ENCODE measurements around the gene TRIM67.

Gene TRIM67

DNA sequence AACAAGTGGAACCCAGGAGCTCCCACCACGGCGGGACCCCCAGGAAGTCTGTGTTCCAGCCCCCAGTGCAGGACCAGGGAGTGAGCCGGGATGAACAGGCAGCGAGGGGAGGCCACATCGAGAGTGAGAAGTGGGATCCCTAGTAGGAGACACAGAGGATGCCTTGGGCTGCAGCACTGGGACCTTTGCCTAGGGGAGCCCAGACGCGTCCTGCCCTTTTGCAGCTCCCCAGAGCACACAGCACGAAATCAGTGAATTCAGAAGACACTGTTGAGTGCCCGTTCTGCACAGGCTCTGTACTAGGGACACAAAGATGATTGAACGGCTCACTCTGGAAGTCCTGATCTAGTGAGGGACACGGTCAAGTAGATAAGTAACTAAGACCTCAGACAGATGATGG lies 23.5 kb downstream of the TRIM67 start:
- DNase-seq = no peak

DNA sequence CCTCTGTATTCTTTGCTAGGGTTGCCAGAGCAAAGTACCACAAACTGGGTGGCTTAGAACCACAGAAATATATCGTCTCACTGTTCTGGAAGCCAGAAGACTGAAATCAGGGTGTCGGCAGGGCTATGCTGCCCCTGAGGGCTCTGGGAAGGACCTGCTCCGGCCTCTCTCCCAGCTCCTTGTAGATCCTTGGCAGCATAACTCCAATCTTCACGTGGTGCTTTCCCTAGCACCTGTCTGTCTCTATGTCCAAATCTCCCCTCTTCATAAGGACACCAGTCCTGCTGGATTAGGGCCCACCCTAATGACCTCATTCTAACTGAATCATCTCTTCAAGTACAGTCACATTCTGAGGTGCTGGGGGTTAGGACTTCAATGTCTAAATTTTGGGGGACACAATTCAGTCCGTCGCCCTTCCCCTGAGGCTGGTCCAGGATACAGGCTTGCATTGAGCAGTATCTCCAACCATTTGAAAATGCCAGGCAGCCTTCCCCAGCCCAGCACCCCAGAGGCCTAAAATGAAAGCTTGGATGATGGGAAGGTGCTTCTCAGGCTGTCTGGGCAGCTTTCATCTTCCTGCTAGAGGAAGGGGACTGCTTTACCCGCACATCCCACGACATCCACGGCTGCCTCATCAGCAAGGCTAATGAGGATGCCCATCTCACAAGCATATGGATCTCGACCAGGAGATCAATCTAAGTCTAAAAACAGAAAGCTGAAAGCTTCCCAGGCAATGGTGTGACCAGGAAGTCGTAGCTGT lies 24.7 kb downstream of the TRIM67 start:
- no peak for DNase-seq

DNA sequence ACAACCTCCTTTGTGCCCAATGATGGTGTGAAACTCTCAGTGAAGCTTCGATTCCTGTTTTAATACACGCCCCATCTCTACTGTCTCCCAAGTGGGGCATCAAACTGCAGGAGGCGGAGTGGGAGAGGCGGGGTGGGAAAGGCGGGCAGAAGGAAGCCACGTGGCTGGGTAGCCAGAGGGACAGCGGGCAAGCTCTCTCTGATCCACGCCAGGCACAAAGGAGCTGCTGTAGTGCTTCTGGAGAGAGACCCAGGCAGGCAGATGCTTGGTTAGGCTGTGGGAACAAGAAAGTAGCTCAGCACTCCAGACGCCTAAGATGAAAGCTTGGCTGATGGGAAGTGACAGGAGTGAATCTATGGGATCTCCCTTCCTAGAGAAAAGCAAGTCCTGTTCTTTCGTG lies 25.7 kb downstream of the TRIM67 start:
- DNase-seq = no peak

DNA sequence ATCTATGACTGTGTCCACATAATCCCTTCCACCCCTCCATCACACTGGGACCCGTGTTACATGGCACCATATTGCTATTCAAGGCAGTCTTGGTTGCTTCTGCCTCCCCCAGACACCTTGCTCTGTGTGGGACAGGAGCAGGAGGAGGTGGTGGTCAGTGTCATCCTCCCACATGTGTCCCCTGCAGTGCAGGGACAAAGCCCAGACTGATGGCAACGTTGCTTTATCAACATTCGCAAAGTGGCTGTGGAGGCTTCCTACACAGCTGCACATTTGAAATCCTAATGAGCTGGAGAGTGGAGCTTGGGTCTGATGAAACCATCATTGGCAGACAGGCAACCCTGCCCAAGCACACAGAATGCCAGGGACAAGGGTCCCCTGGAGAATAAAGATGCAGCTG lies 26.2 kb downstream of the TRIM67 start:
- DNase-seq = no peak

DNA sequence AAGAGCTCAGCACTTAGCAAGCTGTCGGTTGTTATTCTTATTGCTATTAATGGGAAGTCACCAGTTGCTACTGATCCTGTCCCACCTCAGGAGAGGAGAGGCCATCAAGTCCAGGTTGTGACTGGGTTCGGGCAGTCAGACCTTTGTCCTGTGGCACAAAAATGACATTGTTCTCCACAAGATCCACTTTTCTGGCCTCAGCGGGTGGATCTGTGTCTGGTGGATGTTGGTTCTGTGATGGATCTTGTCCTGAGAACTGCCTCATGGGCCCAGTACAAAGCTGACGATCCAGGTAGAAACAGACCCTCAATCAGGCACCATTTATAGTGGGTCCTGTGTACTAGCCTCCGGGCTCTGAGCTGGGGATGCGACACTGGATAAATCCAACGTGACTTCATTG lies 26.9 kb downstream of the TRIM67 start:
- DNase-seq = no peak

DNA sequence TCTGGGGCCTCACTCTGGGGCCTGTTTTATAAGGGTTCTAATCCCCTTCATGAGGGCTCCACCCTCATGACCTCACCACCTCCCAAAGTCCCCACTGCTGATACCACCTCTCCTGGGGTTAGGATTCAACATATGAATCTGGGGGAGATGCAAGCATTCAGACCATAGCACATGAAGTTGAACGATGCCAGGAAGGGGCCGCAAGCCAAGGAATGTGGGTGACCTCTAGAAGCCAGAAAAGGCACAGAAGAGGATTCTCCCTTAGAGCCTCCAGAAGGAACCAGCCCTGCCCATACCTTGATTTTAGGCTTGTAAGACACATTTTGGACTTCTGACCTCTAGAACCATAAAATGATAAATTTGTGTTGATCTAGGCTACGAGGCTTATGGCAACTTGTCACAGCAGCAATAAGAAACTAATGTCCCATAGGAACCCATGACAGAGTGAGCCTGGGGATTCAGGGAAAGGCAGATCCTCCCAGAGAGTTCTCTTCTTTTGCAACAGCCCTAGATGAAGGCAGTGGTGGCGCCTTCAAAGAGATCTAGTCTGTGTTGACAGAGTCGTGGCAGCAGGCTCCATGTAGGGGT lies 27.9 kb downstream of the TRIM67 start:
- DNase-seq = no peak

DNA sequence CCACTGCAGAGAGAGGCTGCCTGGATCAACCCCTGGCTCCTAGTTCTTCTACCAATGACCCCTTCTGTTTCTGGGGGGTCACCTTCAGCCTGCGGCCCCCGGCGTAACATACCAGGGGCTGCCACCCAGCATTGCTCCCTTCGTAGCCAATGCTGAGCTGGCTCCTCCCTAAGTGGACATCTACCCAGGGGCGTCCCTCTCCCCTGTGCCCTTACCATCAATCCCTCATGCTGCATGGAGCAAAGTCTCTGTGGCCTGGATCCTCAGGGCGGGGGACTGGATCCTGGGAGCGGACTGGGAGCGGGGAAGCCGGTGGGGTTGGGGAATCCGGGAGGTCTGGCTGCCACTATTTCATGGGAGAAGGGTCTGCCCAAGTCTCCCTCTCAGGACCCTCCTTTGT lies 28.6 kb downstream of the TRIM67 start:
- DNase-seq = no peak

DNA sequence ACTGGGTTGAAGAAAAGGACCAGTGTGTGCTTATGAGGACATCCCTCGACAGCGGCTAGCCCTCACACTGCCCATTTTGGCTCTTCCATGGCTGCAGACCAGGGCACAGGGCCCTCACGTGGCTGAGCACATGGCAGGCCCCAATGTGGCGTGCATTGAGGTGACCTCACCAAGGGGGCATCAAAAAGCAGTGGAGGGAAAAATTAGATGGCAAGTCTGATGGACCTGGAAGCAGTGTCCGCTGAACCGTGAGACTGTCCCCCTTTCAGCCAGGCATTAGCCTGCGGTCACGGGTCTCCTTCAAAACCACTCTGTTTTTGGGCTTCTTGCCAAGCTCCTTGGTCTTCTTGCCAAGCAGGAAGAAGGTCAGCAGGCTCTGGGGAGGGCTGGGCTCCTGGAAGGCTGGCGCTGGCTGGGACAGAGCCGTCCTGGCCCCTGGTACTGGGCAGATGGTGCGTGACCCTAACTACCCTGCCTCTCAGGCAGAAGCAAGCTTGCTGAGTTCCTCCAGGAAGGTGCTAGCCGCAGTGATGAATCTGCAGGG lies 30.8 kb downstream of the TRIM67 start:
- no peak for DNase-seq

DNA sequence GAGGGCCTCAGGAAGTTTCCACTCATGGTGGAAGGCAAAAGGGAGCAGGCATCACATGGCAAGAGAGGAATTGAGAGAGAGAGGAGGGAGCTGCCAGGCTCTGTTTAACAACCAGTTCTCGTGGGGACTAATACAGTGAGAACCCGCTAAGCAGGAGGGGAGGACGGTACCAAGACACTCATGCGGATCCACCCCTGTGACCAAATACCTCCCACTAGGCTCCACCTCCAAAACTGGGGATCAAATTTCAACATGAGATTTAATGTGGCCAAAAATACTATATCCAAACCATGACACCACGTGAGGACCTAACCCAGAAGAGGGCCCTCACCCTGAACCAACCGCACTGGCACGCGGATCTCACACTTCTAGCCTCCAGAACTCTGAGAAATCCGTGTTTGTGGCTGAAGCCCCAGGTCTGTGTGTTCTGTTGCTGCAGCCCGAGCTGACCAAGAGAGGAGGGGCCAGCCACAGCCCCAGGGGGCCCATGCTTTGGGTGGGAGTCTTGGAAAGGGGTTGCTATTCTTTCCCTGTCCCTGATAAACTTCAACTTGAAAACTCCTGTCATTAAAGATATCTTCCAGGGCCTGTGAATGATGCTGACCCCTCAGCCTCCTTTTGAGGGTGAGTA lies 32.0 kb downstream of the TRIM67 start:
- DNase-seq = no peak

DNA sequence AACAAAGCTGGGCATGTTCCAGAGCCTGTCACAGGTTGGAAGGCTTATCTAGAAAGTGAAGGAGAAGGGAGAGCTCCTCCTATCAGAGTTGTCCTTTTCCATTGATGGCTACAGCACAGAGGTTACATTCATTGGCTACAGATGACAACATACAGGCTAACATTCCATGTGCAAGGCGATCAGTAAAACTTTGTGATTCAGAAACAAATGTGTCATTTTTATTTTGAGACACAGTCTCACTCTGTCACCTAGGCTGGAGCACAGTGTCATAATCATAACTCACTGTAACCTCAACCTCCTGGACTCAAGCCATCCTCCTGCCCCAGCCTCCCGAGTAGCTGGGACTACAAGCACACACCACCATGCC lies 32.6 kb downstream of the TRIM67 start:
- no peak for DNase-seq

DNA sequence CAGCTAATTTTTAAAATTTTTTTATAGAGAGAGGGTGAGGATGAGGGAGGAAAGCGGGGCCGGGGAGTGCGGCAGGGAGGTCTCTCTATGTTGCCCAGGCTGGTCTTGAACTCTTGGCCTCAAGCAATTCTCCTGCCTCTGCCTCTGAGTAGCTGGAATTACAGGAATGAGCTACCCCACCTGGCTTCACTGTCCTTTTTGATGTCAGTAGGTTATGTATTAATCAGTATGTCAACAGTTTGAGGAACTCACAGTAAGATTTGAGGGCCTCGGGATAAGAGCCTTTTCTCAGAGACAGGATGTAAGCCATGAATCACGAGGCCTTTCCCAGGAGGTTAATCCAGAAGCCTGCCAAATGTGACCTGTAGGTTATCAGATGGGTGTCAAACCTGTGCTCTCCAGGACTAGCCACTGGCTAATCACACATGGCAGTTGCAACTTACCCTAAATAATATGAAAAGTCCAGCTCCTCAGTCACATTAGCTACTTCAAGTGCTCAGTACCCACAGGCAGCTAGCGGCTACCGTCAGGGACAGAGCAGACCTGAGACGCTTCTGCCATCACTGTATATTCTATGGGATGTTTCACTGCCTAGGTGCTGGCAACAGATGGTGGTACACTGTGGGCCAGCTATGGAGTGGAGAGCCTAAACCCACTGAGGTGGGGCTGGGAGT lies 33.1 kb downstream of the TRIM67 start:
- DNase-seq = peak; percentile 19

DNA sequence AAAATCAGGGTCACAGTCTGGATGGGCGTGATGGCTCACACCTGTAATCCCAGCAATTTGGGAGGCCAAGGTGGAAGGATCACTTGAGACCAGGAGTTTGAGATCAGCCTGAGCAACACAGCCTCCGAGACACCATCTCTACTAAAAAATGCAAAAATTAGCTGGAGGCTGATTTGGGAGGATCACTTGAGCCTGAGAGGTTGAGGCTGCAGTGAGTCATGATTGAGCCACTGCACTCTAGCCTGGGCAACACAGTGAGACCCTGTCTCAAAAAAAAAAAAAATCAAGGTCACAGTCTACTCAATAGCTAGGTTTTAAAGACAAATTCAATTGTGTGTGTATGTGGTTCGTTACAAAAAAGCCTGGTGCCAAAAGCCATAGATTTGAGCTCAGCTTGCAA lies 34.4 kb downstream of the TRIM67 start:
- DNase-seq = no peak

DNA sequence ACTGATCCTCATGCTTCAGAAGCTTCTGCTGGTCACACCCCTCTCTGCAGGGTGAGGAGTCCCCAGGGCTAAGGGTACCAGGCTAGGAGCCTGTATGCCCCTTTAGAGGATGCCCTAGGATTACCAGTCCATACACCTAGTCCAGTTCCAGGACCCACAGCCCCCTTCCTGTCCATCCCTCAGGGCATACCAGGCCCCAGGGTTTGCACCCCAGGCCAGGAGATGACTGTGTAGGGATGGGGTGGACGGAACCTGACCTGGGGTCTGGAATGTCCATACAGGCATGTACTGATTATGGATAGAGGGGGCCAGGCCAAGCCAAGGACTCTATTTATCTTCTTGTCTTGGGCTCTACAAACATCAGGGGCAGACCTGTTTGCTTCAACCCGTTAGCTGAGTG lies 34.9 kb downstream of the TRIM67 start:
- DNase-seq = no peak

DNA sequence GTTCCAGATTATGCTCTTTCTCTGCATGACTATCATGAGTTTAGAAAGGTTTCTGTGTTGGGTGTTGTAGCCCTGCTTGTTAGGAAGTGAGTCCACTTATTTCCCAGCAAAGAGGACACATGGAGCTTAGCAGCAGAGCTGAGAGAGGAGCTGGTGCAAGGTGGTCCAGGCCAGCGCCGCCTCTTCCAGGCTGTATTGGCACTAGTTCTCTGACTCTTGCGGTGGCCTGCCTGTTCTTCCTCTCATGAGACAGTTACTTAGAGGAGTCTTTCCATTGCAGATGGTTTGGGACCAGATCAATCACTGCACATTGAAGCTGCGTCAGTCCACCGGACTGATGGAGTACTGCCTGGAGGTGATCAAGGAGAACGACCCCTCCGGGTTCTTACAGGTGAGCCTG lies 38.0 kb downstream of the TRIM67 start:
- DNase-seq = no peak

DNA sequence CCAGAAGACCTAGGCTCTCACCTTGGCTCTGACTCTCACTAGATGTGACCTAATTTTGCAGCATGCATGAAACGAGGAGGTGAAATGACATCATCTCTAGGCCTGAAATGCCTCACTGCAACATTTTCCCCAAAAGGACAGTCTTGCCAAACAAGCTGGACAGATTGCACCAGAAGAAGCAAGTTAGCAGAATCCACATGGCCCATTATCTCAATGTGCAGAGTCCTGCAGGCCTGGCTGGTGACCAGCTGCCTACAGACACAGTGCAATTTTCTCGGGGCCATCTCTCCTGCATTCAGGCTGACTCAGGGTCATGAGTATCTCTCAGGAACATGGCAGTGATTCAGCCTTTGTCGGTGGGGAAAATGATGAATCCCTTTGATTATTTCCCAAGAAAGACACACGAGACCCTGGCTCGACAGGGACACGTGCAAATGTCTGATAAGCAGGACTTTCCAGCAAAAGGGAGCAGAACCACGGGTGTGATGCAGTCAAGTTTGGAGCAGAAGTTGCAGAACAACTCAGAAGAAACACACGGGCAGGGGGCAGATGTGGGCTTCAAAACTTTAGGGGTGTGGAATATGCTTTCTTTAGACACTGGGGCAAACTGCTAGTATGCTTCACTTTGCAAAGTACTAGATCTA lies 38.7 kb downstream of the TRIM67 start:
- peak; percentile 65 for DNase-seq

DNA sequence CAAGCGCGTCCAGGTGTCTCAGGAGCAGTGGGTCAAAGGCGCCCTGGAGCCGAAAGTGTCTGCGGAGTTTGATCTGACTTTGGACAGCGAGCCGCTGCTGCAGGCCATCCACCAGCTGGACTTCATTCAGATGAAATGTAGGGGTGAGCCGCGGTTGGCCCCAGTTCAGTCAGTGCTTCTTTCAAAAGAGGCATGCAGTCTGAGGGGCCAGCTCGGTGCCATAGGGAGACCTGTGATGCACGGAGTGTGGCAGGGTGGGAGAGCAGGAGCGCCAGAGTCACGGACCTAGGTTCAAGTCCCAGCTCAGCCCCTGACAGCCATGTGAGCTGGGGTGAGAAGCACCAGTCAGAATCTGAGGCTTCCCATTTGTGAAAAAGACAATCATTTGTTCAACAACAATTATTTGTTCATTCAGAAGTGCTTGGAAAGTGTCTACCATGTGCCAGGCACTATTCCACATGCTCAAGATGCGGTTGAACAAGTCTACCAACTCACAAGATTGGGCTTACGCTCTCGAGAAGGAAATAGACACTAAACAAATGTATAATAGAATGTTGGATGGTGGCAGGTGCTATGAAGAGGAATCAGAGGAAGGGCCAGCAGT lies 39.6 kb downstream of the TRIM67 start:
- DNase-seq = no peak

DNA sequence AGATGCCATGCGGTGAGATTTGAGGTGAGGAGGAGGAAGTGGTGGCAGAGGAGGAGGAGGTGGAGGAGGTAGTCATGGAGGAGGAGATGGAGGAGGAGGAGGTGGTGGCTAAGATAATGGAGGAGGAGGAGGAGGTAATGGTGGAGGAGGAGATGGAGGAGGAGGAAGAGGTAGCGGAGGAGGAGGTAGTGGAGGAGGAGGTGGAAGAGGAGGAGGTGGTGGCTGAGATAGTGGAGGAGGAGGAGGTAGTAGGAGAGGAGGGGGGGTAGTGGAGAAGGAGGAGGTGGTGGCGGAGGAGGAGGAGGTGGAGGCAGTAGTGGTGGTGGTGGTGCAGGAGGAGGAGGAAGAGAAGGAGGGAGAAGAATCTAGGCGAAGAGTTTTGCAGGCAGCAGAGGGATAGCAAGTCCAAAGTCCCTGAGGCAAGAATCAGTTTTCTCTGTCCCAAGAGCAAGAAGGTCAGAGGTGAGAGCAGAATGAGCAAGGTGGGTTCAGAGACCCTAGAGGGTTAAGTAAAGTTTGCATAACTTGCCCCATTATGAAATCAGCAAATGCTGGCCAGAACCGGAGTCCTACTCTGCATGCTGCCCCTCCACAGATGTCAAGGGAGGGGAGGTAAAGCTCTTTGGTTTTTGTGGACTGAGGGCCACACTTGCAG lies 40.2 kb downstream of the TRIM67 start:
- DNase-seq = no peak

DNA sequence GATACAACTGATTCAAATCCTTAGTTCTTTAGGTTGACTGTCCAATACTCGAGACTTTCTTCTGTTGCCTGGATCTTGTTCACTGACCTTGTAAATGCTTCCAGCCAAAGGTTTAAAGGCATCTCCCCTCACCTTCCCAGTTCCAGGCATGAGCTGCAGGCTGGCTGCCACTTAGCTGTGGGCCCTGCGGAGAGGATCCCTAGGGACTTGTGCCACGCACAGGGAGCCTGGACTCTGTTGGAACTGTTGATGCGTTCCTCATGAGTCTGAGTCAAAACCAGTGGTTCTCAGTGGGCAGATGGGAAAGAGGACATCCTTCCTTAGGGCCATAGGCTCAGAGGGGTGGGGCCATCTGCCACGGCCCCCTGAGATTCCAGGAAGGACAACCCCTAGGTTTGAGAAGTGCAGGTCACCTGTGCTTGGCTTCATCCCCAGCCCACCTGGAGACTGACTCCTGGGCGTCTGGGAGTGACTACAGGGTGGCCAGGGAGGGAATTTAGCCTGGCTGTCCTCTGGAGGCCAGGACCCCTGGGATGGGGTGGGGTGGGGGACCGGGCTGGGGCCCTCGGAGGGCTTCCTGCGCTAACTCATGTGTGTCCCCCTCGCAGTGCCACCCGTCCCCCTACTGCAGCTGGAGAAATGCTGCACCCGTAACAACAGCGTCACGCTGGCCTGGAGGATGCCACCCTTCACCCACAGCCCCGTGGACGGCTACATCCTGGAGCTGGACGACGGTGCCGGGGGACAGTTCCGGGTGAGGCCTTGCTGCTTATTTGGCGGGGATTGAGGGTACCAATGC lies 41.6 kb downstream of the TRIM67 start:
- DNase-seq = no peak

DNA sequence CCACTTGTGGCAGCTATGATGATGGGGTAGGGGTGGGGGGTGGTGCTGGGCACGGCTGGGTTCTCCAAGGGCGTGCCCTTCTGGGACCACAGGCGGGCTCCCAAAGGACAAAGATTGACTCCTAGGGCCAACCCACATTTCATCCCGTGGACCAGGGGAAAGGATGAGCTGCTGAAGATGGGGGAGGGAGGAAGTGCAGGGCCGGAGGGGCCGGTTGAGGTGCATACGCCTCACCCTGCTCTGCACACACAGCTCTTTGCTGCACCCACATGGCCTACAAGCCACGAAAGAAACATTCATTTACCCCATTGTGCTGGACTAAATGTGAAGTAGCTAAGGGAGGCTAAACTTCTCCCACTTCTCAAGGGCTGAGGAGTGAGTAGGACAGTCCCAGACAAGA lies 45.0 kb downstream of the TRIM67 start:
- peak; percentile 31 for DNase-seq

DNA sequence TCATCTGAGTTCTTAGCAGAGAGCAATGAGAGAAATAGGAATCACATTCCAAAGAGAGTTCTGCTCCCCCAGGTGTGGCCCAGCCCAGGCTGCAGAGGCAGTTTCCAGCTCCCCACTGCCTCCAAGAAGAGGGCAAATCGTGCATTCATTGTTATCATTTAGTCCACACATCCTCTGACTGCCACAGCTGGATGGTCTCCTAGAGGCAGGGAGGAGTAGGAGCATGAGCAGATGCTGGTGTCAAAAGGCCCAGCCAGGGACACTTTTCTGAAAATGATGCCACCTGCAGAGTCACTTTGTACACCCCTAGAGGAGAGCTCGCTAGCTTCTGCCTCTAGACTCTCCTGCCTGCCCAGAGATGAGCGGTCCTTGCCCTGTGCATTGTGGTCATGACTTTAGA lies 45.6 kb downstream of the TRIM67 start:
- DNase-seq = no peak

DNA sequence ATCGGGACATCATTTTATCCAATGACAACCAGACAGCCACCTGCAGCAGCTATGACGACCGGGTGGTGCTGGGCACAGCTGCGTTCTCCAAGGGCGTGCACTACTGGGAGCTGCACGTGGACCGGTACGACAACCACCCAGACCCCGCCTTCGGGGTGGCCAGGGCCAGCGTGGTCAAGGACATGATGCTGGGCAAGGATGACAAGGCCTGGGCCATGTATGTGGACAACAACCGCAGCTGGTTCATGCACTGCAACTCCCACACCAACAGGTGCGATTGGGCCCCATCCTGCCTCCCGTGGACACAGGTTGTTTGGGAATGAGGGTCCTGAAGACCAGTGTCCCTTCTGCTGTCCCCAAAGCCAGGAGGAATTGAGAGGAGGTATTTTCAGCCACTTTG lies 47.1 kb downstream of the TRIM67 start:
- no peak for DNase-seq

Data from fibroblast of upper back skin (primary cell).